Measurements from ENCODE around the gene INPP5A.
A peak's percentile ranks its signal among the peaks of the same experiment; 100 is the strongest.

The INPP5A gene

DNA sequence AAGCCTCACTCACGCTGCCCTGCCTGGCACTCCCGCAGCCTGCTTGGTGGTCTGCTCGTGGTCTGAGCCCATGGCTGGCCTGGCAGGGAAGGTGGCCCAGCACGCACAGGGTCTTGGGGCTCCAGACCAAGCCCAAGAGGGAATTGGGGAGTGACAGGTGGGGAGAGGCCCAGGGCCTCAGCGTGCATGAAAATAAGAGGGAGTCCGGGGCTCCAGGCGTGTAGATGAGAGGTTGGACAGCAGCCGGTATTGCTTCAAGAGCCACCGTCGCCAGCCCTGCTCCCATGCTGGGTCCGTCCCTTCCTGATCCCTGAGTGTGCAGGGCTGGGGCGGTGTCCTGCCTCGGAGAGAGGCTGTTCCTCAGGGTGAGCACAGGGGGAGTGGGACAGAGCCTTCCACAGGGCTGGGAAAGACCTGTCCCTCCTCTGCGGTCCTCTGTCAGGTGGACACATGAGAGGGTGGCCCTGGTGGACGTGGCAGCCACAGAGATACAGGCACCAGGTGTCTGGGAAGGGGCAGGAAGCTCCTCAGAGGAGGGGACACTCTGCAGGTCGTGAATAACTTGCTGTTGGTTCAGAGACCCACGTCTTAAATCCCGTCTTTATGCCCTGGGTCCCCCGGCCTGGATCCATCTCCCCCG is 113.1 kb downstream of the INPP5A start:
- no peak for DNase-seq

DNA sequence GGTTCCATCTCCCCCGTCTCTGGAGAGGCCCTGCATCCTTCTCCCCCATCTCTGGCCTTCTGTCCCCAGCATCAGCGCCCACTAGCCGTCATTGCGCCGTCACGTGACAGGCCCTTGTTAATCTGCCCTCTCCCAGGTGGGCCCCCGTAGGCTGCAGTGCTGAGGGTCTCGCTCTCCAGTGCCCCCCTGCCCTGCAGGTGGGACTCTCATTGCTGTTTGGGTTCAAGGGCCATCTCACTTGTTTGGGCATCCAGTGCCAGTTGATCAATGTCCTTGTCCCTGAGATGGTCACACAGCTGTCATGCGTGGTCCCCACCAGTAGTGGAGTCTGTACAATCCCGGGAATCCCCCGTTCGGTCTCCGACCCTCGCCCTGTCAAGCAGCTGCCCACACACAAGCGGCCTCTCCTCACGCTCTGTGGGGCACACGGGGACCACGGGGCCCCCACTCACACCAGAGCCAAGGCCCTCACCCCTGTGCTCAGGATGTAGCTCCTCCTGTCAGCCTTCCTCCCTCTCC is 114.0 kb downstream of the INPP5A start:
- DNase-seq, result no peak

DNA sequence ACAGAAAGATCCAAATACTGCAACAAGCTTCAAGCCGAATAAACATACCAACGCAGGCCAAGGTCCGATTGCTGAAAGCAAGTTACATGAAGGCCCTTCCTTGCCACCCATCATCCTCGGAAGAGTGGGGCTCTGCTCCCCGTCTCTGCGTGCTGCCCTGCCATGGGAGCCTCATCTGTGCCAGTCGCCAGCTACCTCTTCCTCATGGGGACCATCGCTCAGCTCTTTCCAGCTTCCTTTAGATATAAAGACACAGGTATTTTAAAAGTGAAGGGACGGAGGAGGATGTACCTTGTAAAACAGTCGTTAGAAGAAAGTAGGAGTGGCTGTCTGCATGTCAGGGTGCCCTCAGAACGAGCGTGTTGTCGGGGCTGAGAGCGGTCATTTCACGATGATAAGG is 114.9 kb downstream of the INPP5A start:
- no peak for DNase-seq

- no peak for DNase-seq
Observed at GRCh38 chr10:132652936-132653590, 115.5 kb downstream of the INPP5A start.

DNA sequence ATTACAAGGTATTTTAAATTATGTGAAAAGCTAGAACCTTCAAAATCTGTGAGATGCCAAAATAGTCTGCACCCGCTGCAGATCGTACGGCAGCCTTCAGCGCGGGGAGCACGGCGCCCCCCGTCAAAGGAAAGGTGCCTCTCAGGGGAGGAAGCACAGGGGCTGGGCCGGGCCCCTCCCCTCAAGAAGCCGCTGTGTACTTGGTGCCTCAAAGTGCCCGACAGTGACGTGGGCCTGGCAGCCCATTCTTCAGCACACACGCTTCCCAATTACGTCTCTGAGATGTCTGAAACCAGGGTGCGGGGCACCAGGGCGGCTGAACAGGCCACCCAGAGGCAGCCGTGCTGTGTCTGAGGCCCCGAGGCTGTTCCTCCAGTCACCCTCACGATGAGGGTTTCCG is 116.1 kb downstream of the INPP5A start:
- no peak for DNase-seq

DNA sequence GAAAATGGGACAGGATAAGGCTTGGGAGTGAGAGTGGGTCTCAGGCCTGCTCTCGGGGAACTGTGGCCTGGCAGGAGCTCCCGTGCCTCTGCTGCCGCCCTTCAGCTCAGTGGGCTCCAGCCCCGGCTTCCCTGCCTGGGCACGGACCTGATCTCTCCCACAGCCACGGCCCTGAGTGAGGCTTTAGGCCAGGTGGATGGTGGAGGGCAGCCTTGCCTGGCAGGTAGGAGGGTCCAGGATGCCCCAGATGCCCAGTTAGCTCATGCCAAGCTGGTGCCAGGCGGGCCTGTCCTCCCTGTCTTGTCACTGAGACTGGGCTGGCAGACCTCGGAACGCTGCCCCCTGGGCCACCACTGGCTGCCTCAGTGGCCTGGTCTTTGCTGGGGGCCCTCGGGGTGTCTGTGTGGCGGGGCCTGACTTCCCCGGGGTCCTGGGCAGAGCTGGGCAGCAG is 116.6 kb downstream of the INPP5A start:
- DNase-seq, result no peak

- peak; percentile 86 for DNase-seq
Observed at GRCh38 chr10:132654708-132655661, 117.4 kb downstream of the INPP5A start.

GRCh38 chr10:132655735-132656134 is 118.1 kb downstream of the INPP5A start:
- DNase-seq, result no peak

DNA sequence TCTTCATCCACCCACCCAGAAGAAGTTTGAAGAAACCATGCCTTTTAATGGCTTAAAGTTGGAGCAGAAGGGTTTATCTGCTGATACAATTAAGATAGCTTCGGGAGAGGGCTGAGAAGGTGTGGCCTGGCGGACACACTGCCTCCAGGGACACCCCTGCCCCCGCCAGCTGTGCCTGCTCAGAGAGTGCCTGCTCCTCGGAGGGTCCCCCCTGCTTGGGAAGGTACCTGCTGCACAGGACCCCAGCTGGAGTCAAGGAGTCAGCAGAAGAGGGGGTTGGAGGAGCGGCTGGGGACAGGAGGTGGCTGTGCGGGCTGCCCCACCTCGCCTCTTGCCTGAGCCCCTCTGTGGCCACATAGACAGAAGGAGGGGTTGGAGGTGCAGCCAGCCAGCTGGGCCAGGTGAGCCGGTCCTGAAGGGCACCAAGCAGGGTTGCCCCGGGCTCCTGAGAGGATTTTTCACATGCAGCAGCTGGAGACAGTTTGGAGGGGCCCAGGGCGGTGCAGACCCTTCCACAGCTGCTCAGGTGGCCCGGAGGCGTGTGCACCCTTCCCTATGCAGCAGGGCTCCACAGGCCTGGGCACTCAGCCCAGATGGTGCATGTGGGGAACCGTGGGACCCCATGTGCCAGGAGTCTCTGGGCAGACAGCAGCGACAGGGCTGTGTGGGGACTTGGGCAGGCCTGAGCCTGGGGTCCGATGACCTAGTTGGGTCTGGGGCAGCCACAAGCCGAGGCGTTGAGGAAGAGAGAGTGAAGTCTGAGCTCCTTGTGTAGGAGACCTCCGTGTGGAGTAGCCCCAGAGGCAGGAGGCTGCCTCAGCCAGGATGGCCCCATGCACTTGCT is 118.9 kb downstream of the INPP5A start:
- no peak for DNase-seq

DNA sequence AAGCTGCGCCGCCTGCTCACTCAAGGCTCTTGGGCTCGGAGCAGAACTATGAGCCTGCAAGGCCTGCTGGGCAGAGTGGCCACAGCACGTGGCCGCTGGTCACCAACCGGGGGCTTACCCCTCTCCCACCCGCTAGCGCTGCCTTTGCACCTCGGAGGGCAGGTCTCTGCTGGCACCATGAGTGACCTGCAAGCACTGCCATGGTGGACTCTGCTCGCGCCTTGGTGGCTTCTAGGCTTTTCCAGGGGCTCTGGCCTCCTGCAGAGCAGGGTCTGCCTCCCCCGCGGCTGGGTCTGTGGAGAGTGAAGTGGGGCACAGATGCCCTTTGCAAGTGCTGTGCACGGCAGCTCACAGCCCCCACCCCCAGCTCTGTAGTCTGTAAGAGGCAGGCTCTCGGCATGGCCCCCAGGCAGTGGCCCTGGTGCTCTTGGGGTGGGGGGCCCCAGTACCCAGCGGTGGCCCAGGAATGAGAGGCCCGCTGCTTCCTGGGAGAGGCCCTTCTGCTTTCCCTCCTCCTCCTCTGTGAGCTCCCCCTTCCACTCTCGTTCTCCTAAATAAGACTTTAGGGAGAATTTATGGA is 119.6 kb downstream of the INPP5A start:
- DNase-seq, result no peak

DNA sequence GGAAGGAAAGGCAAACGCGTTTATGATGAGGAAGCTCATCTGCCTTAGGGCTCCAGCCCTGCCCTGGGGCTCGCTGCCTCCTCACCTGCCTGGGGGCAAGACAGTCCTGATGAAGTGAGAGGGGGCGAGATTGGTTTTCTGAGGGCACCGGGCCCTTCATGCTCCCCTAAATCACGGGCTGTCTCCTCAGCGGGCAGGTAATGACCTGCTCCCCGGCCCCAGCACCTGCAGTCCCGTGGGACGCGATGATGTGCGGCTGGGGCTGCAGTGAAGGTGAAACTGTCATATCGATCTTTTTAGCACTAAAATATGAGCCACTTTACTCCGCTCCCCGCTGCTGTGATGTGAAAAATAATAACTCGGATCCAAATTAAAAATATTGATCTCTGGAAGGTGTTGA is 120.2 kb downstream of the INPP5A start:
- no peak for DNase-seq

- DNase-seq, result no peak
Observed at GRCh38 chr10:132658546-132659205, 121.1 kb downstream of the INPP5A start.

GRCh38 chr10:132659206-132660091 is 121.9 kb downstream of the INPP5A start:
- no peak for DNase-seq

- no peak for DNase-seq
Observed at GRCh38 chr10:132660385-132660784, 122.8 kb downstream of the INPP5A start.

GRCh38 chr10:132662186-132662920 is 124.8 kb downstream of the INPP5A start:
- DNase-seq, result no peak

GRCh38 chr10:132663666-132664365 is 126.2 kb downstream of the INPP5A start:
- no peak for DNase-seq

GRCh38 chr10:132664407-132664806 is 126.8 kb downstream of the INPP5A start:
- DNase-seq, result no peak

DNA sequence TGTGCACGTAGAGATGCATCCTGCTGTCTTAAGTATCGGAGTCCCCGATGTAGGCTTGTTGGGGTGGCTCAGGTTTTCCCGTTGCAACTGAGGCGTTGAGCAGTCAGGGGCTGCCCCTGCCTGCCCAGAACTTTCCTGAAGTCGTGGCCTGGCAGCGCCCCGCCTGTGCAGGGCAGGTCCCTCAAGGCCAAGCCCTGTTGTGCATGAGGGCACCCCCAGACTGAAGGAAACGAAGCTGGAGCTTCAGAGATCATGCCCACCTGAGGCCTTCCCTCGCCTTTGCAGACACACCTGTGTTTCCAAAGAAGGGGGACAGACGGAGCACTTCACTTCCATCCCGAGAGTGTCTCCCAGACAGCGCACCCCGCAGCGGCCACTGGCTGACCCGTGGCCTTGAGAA is 127.3 kb downstream of the INPP5A start:
- no peak for DNase-seq
